Left forelimb (tissue), 1 donor: ENCODE measurements around the gene CHID1.

ENCODE experiments used
- DNase-seq: peaks from one replicate; pipeline ENCODE4 v3.0.0-alpha.2; 2018; ENCODE audit warnings: low spot score

CHID1 gene

DNA sequence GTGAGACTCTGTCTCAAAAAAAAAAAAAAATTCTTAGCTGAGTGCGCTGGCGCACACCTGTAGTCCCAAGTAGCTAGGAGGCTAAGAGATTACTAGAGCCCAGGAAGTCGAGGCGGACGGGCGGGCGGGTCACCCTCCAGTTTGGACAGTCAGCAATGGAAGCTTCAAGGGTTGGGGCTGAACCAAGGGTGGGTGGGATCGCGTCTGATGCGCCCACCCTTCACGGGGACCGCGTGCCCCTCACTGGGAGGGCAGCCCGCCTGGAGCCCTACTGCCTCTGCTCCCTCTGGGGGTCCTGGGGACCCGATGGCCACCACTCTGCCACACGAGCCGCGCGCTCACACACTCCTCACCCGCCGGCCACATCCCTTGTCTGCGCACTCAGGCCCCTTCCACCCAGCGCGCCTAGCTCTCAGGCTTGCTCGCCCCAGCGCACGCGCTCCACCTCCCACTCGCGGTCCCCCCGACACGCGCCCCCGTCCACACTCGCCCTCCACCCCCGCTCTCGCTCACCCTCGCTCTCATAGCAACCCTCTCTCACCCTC is 494 bp downstream of the CHID1 start:
- no peak for DNase-seq

DNA sequence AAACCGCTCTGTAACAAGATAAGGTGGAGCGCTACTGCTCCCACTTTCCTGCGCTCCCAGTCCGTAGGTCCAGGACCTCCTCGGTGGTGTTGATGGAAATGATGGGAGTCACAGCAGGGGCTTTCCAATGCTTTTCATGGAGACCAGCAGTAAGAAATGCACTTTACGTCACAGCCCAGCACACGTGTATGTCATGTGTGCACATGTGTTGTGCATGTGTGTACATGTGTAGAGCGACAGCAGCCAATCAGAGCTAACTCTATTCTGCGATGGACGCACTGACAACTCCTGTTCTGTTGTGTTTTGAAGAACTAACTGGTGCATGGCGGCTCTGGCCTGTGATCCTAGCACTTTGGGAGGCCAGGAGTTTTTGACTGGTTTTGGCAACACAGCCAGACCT is 1.2 kb downstream of the CHID1 start:
- DNase-seq, result no peak

DNA sequence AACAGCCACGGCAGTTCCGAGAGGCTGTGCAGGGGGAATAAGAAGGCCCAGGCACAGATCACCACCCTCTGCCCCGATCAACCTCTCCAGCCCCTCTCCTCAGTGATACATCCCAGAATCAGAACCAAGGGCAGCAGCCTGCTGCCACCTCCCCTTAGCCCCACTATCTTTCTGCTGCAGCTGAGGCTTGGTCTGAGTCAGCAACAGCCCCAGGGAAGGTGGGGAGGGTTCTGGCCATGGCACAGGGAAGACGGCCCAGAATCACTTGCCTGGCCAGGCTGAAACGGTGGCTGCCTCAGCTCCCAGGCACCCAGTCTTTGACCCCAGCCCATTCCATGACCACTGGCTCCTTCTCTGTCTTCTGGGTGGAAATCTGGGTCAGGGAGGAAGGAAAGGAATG is 2.3 kb downstream of the CHID1 start:
- DNase-seq, result no peak

DNA sequence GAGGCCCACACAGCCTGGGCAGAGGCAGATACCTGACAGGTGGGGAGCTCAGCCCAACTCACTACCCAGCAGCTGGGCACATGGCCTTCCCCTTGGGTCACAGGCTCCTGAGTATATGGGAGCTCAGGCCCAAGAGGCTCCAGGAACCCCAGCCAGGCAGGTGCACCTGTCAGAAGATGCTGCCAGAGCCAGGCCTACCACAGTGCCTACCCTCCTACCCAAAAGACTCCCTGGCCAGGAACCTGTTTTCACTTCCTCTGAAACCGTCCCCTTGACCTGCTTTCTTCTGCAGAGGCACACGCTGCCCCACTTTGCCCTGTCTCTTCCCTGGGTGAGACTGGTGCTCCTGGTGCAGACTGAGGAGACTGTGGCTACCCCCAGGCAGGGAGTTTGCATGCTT is 2.9 kb downstream of the CHID1 start:
- DNase-seq, result no peak

DNA sequence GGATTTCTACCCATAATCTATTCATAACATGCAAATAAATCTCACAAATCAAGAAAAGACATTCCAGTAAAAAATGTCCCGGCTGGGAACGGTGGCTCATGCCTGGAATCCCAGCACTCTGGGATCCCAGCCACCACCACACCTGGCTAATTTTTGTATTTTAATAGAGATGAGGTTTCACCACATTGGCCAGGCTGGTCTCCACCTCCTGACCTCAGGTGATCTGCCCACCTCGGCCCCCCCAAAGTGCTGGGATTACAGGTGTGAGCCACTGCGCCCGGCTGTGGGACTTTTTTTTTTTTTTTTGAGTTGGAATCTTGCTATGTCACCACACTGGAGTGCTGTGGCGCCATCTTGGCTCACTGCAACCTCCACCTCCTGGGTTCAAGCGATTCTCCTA is 4.7 kb downstream of the CHID1 start:
- DNase-seq, result no peak

DNA sequence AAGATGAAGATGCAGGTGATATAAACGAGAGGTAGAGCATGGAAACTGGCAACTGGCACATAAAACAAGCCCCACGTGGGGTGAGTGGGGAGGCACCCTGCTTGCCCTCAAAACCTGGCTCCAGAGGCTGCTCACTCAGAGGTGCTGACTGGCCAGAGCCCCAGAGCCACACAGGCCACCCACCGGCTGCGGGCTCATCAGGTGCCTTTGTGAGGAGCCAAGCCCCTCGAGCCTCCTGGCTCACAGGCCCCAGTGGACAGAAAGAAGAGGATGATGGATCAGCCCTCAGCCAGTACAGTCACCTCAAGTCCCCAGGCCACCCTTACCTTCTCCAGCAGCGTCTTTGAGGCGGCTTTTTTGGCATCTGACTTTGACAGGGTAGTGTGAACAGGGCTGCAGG is 6.2 kb downstream of the CHID1 start:
- no peak for DNase-seq

DNA sequence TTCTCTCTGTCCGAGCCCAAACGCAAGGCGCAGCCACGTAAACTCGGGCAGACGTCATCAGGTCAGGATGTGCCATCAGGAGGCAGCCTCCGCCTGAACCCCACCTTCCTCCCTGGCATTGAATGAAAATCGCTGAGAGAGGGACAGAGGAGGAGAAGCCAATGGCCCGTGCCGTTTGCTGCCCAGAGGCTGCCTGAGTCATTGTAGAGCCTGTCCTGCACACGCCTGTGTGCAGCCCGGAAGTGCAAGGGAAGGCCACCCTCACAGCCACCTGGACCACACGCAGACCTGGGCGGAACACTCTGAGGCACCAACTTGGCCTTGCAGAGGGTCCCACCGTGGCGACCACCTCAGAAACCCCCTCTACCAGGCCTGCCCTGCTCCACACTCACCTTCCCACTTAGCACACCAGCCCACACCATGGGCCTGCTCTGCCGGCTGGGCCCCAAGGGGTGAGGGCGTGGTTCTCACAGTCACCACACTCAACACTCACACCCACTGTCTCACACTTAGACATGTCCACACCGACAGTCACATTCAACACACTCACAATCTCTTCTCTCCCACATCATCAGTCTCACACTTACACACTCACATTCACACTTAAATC is 9.1 kb downstream of the CHID1 start:
- no peak for DNase-seq

DNA sequence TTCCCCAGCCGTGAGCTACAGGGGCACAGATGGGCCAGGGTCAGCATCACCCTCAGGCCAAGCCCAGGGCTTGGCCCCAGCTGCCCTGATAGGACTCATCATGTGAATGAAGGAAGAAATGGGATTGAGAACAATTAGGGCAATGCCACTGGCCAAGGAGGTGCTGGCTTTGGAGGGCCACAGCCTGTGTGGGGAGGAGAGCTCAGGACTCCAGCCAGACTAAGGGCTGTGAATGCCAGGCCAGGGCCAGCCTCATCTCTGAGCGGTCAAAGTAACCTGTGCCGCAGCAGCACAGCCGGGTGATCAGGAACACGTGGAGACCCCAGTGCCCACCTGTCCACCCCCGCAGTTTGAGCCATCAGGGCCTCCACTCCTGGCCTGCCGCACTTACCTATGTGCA is 10.1 kb downstream of the CHID1 start:
- no peak for DNase-seq

DNA sequence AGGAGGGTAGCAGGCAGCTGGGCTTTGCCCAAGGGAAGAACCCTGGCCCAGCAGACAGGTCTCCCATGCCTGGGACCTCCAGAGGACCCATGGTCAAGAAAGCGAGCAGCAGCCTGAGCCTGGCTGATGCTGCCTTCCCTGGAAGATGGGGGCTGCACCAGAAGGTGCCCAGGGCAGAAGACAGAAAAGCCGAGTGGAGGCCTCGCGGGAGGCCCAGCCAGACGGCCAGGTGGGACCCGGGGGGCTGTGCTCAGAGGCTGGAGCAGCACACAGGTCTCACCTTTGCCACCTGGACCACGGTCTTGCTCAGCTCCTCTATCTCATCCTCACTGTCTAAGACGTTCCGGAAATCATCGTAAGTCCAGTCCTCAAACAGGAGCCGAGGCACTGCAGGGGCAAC is 10.9 kb downstream of the CHID1 start:
- DNase-seq, result no peak

DNA sequence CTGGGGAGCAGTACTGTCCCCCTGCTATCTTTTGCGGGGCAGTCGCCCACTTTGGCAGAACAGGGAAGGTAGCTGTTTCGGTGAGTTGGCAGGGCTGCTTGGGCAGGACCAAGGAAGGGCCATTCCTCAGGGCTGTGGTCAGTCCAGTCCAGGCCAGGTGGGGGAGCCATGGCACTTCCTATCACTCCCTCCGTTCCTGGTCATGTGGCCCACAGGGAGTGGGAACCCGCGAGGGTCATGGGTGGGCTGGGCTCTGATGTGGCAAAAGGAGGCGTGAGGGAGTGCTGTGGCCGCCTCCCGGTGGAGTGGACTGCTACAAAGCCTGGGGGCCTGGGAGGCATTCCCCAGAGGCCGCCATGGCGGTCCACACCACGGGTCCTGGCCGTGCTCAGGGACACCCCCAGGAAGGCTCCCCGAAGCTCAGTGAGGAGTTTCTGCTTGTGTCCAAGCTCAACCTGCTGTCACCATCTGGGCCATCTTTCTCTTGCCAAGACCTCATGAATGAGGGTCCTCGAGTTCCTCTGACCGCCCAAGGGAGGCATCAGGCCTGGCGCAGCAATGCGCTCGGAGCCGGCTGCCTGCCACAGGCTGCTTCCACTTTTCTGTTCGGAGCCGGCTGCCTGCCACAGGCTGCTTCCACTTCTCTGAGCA is 11.9 kb downstream of the CHID1 start:
- no peak for DNase-seq

DNA sequence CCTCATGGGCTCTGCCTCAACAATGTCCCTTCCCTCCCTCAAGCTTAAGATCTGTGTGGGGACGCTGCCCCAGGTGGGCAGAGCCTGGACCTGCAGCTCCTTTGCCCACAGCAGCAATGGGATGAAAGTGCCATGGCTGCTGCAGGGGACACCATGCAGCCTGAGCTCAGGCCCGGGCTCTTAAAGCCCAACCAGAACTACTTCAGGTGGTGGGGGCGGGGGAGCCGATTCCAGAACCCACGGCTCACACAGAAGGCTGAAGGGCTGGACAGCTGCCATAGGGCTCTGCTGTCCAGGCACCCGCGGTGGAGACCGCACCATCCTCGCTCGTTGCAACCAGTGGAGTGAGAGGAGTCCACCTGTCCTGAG is 12.5 kb downstream of the CHID1 start:
- DNase-seq, result no peak

DNA sequence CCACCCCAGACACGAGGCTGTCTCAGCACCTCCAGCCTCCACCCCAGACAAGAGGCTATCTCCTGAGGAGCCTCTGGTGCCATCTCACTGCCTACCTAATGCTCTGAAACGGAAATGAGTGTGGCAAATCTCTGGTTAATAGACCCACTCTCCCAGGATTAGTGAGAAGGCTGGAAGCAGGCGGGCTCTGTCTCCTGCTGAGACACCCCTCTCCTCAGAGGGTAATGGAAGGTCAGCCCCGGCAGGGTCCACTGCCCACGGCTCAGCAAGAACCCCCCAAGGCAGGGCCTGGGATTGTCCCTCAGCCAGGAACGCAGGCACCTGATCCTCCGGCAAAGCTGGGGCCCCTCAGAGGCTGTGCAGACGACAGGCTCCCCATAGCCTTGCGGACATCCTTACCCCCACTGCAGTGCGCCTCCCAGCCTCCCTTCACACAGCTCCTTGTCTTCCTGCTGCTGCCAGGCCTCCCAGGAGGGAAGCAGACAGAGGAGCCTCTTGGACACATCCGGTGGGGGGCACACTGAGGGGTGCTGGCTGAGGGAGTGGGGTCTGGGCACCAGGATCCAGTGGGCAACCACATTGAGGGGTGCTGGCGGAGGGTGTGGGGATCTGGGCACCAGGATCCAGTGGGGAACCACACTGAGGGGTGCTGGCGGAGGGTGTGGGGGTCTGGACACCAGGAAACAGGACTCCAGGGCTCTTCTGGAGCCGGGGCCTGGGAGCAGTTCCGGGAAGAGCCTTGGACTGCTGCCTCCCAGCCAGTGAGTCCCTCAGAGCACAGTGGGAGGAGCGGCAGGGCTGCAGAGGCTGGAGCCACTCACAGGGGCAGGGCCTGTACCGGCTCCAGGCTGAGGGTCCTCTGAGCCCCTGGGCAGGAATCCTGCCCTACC is 13.1 kb downstream of the CHID1 start:
- DNase-seq, result no peak

DNA sequence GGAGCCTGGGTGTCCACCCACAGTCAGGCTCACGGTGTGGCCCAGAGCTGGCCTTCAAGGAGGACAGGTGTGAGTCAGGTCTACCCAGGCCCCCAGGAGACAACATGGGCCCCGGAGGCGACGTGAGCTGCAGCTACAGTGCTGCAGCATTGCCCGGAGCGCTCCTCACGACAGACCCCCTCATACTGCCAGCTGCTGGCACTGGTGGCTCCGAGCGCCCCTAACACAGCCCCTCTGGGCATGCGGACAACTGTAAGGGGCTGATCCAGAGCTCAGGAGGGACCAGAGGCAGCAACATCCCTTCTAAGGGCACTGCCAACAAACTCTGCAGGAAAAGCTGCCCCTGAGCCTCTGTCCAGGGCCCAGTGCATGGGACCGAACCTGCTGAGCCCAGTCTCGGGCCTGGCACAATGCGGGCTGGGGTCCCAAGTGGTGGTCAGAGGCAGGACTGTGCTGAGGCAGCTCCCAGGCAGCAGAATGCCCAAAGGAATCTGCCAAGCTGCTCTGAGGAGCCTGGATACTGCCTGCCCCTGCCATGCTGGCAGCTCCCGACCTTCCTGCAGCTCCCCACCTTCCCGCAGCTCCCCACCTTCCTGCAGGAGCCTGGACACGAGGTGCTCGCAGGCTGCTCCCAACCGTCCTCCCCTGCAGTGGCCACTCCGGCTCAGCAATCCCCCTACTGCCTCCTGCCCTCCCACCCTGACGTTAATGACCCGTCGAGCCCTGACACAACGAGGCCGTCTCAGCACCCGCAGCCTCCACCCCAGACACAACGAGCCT is 15.1 kb downstream of the CHID1 start:
- no peak for DNase-seq

DNA sequence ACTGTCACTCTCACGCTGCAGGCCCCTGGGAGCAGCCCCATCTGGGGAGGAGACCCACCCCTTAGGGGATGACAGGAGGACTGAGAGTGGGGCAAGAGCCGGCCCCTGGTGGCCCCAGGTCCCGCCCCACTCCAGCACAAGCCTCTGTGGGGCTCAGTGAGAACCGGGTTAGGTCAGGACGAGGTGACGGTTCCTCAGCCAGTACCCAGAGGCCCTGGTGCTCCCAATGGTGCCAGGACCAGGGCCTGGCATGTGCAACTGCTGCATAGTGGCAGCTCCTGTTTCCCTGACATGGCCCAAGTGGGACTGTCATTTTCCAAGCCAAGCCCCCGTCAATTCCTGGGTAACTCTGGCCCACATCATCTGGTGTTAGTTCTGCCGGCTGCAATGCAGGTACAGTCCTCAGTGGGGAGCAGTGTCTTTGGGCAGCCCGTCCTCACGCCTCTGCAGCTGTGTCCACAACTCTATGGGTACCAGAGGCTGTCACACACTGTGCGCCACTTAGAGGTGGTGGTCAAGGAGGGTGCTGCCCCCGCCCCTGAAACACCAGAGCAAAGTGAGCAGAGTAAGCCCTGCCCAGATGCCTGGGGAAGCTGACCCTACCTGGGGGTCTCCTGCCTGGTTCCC is 15.9 kb downstream of the CHID1 start:
- DNase-seq, result no peak

DNA sequence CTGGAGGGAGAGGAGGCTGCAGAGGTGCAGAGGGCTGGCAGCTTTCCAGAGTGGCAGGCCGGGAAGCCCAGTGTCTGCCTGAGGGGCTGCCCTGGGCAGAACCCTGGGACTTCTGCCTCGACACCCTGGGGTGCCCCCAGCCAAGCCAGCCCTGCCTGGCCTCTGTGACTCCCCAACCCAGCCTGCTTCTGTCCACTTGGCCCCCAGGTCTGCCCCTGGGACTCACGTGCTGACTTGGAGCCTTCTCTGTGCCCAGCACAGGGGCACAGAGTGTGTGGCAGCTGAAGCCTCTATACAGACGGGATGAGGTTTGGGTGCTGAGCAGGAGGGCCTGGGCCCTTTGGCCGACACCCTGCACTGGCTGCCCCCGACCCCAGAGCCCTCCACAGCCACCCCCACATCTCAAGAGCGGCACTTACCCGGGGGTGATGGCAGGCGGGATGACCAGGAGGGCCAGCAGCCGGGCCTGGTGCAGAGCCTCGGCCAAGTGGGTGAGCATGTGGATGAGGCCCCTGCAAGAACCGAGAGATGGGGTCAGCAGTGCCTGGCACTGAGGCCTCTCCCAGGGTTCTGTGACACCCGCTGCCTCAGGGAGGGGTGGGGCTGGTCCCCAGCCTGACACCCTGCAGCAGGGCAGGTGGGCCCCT is 17.5 kb downstream of the CHID1 start:
- no peak for DNase-seq

DNA sequence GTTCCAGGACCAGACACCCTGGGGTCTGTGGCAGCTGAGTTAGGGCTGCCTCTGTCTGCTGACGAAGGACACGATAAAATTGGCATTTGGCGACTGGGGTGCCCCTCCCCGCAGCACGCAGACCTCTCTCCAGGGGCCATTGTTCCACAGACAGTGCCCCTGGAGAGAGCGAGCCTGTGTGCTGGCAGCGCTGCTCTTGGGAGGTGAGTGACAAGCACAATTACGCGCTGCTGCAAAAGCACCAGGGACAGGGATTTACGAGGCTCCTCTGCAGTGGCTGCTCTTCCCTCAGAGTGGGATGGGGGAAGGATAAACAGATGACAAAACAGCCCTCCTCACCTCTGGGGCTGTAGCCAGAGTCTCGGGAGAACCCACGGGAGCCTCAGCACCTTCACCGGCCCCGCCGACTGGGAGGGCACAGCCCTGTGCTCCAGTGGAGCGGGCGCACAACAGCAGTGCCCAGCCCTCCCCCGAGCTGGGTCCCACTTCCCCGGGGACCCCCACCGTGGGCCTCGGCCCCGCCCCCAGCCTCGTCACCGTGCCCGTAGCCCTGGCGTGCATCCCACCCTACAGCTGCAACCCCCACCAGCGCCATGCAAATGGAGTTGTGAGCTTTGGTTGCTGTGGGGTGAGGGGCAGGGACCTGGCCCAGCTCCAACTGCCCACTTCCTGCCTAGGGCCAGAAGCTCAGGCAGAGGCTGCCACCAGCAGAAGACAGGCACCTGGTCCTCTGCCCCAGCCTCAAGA is 19.6 kb downstream of the CHID1 start:
- DNase-seq, result no peak

DNA sequence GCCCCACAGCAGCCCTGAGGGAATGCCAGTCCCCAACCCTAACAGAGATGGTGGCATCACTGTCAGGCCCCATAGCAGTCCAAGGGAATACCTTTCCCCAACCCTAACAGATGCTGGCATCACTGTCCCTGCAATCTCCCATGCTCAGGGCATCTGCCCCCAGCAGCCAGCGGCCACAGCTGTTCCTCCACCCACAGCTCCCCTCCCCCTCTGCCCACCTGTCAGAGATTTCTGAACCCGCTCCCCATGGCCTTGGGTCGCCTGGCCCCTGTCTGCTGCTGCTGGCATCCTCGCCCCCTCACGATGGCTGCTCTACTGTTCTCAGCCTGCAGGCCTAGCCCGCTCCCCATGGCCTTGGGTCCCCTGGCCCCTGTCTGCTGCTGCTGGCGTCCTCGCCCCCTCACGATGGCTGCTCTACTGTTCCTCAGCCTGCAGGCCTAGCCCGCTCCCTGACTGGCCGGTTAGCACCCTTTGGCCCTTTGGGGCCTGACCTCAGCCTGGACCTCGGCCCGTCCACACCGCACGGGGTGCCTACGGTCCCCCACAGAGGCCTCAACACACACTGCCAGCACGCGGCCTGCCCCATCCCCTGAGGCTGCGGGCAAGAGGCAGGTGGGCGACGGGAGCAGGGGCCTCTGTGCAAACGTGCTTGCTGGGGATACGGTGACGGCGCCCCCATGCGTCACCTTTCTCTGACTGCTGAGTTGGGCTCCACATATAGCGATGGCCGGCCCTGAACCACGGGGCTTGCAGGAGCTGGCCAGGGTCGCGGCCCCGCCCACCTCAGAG is 20.7 kb downstream of the CHID1 start:
- DNase-seq, result no peak

DNA sequence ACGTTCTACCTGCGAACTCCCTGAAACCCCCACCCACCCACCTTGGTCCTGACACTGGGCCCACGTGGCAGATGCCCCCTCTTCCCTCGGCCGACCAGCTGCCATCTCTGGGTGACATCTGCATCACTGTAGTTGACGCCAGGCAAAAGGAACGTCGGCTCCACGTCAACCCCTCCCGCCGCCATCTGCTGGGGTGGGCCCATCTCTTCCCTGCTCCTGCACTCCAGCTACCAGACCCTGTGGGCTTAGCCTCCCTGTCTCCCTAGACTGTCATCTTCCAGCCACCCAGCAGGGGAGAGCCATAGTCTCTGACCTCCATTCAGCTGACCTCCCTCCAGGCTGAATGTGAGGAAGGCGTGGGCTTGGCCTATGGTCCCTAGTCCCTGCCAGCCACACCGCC is 21.4 kb downstream of the CHID1 start:
- no peak for DNase-seq

DNA sequence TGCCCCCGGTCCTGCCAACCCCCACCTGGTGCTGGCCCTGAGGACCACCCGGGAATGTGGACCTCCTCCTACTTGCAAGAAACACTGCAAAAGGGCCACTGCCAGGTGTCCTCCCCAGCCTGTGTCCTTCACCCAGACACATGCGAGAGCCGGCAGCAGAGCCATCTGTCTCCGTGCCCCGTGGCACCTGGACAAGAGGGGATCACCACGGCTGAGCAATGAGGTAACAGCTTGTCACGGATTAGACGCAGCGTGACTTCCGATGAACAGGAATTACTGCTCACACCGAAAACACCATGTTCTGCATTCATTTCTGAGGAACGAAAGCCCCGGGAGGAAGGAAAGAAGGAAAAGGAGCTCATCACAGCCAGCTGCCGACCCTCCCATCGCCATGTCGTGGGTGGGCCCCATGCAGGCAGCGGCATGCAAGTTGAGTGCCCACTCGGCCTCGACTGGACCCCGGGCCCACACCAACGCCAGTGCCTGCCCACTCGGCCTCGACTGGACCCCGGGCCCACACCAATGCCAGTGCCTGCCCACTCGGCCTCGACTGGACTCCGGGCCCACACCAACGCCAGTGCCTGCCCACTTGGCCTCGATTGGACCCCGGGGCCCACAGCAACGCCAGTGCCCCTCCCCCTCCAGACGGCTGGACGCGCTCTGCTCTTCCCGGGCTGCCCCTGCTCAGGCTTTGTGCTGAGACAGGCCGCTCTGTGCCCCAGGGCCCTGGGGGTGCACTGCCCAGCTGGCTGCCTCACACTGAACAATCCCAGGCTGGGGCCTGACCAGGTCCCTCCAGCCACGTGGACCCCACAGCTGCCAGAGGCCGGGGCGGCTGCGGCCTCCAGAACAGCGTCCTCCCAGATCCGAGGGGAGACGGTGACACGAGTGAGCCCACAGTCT is 22.0 kb downstream of the CHID1 start:
- no peak for DNase-seq
